Measurements from ENCODE around the gene SYT1.

SYT1 gene

DNA sequence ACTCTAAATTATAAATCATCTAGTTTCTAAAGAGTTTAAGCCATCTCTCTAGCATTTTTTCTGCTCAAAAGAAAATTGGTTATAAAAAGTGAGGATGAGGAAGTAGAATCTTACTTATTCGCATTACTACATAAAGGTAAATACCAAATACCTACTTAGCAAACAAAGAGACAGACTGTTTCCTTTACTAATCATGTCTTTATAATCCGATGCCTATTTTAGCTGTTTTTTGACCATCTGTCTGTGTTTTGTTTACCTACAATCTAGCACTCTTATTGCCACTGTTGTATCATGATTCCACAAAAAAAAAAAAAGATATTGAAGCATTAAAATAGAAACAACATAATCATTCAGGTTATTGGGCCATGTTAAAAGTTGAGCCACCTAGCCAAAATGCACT lies 430.0 kb downstream of the SYT1 start:
- no peak for DNase-seq (ENCODE audit: low read depth in 2 of 2)

DNA sequence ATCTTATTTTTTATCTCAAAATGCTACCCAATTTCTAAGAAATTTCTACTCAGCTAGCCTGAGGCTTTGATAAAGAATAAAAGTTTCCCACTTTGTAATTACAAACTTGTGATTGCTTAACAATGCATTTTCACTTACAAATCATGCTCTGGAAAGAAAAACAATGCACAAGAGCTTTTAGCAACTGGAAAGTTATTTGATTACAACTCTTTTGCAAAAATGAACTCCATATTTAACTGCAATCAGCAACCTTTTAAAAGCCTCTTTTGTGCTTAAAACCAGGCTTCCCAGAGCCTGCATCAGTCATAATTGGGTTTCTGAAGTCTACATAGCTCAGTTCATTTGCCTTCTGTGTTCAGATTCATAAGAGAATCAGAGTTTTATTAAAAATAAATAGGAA lies 431.0 kb downstream of the SYT1 start:
- no peak for DNase-seq (ENCODE audit: low read depth in 2 of 2)

DNA sequence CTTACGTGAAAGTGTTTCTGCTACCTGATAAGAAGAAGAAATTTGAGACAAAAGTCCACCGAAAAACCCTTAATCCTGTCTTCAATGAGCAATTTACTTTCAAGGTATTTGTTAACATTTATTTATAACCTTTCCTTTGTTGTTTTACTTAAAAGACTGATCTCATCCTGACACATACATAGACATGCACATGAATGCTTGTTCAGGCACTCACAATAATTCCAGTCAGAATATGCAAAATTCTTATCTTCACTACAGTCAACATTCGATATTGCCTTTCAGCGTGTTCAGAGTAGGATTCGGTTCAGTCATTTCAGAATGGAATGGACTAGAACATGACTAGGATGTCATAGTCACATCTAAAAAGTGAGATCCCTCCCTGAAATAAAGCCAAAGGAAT lies 431.6 kb downstream of the SYT1 start:
- no peak for DNase-seq (ENCODE audit: low read depth in 2 of 2)

DNA sequence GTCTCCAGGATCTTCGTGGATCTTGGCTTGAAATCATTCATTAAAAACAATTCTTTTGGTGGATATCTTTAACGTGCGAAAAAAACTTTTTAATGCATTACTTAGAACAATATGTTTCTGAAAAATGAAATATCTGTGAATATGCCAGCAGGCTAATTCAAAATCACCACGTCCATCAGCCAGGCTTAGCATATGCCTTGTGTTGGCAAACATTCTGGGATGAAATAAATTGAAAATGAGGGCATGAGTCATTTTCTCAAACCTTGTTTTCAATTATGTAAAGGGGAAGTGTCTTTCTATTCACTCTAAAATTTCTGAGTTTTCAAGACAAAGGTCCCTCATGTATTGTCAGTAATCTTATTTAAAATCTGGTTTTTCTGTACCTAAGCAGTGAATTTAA lies 432.3 kb downstream of the SYT1 start:
- DNase-seq (ENCODE audit: low read depth in 2 of 2): no peak

DNA sequence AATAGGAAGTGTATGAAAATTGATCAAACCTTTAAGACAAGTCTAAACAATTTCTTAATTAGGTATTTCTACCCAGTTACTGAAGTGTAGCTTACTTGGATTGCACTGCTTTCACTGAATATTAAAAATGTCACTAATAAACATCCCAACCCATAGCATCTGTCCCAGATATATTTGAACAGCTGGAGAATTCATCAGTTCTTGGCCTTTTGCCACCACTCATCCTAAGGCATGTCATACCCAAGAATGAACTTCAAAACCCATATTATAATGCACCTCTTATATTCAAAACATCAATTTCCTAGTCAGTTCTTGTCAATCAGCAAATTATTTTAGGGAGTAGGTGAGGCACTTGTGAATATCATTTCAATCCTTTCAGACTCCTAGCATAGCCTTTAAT lies 433.9 kb downstream of the SYT1 start:
- no peak for DNase-seq (ENCODE audit: low read depth in 2 of 2)

DNA sequence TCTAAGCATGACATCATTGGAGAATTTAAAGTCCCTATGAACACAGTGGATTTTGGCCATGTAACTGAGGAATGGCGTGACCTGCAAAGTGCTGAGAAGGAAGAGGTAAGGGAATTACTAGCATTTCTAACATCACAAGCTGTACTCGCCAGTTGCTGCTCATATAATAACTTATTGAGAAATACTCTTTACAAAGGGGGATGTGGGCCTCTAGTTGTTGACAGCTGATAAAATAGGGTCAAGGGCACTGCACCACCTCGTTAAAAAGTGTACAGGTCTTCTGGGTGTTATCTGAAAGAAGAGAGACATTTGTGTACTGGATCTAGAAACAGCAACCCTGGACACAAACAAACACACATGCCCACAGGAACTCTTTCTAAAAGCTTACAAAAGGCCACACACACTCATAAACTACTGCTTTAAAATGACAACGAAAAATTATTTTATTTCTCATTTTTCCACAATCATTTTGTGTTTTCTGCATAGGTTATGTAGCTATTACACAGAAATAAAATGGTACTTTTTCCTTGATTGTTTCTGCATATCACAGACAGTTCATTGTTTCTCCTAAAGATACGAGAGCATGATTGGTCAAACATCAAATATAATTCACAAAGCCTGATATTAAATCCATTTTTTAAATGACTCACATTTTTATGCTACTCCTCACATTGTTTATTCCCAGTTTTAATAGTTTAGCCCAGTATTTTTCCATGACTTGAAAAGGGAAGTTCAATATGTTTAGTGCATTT lies 435.0 kb downstream of the SYT1 start:
- no peak for DNase-seq (ENCODE audit: low read depth in 2 of 2)

DNA sequence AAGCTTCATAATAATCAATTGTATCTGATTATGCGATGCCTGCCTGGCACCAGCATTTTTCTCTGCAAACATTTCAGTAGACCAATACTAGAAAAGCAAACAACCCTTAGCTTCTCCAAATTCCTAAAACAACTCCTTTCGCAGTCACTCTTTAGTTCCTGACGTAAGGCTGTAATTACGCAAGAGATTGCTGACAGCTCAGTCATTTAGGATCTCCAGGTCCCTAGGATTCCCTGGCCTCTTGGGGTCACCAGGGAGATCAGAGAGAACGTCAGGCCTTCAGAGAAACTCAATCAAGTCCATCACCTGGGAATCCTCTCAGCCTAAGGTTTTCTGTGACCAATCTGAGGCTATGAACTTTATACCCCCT lies 435.6 kb downstream of the SYT1 start:
- peak in 1 of 2 experiments; percentile 5 for DNase-seq (ENCODE audit: low read depth in 2 of 2)

DNA sequence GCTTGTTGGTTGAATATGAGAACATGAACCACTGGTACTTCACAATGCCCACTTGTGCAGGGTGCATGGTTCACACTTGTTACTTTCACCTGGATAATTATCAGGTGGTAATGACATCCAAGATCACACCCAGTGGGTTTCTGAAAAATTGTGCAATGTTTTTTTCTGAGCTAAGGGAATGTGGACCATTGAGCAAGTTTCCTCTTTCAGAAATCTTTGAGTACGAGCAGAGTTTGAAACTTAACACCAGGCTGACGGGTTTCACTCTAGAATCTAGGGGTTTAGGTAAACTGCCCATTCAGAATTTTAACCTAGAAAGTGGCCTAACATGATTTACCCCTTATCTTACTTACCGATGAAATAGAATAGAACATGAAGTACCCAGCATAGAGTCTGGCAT lies 436.6 kb downstream of the SYT1 start:
- no peak for DNase-seq (ENCODE audit: low read depth in 2 of 2)

DNA sequence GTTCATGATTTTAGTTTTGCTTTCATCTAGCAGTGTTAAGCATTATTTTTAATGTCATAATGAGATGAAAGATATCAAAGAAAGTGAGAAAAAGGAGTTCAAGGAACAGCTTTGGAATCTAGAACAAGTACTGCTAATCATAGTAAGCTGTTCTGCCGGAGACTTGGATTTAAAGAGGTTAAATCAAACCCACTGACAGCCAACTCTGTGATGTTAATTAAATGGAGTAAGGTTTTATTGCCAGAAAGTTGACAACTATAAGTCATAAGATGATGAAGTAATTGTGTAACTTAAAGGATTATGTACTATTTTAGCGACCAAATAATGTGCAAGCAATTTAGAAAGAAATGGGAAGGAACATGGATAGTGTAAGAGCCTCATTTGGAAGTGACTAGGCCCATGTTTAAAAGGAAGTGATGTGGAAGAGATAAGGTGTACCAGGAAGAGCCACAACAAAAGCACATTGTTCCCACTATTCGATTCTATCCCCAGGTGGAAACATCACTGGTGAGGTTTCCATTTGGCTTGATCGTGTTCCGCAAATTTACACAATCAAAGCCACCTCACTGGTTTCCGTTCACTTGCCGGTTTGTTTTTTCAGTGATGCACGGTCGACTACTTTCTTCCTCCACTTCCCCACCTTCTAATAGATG lies 437.7 kb downstream of the SYT1 start:
- no peak for DNase-seq (ENCODE audit: low read depth in 2 of 2)

DNA sequence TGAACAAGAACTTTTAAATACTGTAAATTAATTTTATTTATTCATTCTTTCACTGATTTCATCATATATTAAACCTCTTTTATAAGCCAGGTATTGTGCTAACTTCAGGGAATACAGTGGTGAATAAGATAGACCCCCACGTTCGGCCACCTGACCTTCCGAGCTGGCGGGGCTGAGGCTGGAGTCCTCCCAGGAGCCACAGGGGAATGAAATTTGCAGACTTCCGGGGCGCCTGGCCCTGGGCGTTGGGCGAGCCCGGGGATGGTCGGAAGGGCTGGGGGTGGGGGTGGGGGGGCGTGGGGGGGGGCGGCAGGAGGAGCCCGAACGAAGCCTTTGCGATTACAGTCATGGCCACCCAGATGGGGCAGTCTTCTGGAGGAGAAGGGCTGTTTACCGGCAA lies 442.8 kb downstream of the SYT1 start:
- DNase-seq (ENCODE audit: low read depth in 2 of 2): no peak

DNA sequence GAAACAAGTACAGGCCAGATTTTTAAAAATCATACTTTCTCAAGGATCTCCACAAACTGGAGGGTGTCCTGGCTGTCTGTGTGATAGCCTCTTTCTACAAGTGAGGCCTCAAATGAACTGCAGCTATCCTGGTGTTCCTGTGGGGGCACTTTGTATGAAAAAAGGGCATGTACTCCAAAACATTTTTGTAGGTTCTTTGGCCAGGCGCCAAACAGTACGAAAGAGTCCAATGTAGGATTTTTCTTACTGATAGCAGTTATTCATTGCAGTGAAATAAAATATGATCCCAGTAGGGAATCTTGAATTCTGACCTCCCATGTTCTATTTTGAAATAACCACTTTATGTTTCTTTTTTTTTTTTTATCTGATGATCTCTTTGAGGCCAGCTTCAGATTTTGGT lies 444.5 kb downstream of the SYT1 start:
- DNase-seq (ENCODE audit: low read depth in 2 of 2): no peak

DNA sequence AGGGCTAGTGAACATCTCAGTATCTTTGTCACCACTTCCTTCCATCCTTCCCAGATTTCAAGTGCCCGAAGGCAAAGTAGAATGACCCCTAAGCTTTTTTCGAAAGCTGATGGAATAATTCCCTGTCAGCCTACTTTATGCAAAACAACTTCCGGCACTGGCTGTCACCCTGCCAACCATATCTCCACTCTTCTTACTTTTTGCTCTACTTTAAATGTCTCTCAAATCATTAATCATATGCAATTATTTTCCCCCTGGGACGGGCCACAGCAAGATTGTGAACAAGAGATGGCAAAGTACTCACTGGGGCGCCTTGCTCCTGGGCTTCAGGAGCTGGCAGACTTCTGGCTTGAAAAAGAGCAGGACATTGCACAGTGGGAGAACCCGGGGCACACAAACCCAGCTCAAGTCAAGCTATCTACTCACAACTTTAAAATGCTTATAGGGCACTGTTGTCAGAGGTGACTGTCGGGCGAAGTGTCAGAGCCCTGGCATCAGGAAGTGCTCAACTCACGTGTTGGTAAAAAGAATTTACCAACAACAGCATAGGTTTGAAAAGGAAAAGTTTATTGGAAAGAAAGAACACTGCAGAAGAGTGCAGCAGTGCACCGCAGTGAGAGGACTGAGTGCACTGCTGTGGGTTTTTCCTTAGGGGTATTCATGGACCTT lies 452.7 kb downstream of the SYT1 start:
- no peak for DNase-seq (ENCODE audit: low read depth in 2 of 2)

DNA sequence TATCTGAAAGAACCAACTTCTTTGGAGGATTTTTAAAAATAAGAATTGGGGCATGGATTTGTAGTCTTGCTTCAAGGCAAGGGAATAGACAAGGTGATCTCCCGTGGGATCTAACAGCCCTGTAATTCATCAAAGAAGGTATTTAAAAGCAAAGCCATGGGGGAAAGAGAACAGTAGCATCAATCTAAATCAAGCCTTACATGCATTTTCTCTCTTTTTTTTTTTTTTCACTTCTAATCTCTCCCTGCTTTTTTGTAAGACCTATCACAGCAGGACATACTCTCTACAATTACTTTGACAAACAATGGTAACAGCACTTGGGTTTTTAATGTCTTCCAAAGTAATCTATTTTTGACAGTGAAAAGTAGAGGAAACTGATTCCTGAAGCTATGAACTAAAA lies 458.3 kb downstream of the SYT1 start:
- no peak for DNase-seq (ENCODE audit: low read depth in 2 of 2)

DNA sequence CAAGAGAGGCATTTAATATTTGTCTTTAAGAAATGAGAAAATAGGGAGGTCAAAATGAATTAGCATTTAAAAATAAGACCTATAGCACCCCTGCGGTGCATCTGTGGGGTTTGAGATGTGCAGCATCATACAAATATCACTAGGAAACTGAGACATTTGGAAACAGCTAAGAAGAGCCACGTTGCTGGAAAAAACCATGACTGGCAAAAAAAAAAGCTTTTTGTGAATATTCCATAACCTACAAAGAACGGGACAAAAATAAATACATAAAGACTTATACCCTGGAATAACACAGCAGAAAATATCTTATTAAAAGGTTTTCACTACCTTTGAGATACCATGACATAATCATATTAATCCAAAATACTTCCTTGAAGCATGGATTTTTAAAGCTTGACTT lies 460.0 kb downstream of the SYT1 start:
- no peak for DNase-seq (ENCODE audit: low read depth in 2 of 2)

DNA sequence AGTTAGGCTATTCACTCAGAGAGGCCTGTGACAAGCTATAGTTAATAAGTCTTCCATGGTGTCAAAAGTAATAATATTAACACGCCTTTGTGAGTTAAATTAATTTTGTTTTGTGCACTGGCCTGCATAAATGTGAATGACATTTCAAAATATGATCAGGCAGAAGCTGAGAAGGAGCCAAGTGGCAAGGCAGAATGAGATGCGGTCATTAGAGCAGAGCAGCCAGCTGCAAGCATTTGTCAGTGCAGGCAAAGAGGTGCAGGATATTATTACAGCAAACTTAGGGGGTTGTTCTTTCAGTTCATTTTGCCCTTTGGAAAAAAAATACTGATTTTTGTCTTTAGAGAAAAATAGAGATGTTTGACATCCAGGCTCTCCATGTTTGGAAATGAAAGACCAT lies 461.6 kb downstream of the SYT1 start:
- no peak for DNase-seq (ENCODE audit: low read depth in 2 of 2)

DNA sequence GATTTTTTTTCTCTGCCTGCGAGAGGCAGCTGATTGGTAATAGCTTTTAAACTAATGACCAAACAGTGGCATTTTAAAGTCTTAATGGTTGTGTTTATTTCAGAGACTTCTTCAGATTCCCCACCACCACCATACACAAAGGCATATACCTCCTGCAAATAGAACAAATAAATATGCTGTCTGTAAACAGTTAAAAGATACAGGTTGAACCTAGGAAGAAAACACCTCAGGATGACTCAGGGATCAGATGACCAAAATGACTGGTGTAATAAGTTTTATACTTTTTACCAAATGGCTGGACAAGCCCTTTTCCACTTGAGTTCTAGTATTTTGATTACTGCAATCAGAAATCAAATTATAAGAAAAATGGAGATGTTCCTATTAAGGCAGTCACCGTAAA lies 462.1 kb downstream of the SYT1 start:
- DNase-seq (ENCODE audit: low read depth in 2 of 2): no peak

DNA sequence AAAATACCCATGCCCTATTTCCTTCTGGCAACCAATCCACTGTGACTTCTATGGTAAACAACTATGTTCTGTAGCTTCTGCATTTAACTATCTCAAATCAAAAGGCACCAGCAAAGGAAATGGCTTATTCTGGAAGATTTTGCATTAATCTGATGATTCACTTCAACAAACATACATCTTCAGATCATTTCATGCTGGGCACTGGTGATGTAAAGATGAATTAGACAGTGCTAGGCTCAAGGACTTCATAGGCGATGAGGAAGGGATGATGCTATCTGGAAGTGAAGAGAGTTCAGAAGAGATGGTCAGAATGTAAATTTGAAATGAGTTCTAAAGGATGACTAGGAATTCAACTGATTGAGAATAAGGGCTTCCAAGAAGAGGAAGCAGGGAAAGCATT lies 462.9 kb downstream of the SYT1 start:
- no peak for DNase-seq (ENCODE audit: low read depth in 2 of 2)

DNA sequence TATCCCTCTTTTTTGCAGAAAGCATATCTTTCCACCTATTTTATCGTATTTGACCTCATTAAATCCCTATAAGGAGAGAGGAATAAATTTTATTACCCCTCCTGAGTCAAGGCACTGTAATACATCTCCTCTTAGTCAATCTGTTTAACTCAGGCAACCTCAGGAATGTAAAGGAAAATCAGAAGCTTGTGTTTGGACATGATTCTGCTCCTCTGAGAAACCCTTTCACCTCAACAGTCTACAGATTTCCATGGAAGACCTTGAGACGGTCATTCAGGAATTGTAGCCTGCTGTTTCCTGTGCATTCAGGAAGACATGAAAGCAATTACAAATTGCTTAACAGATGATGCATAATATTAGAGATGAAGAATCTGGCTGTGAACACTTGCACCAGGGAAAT lies 465.4 kb downstream of the SYT1 start:
- peak; percentile 27 to 33 for DNase-seq (ENCODE audit: low read depth in 2 of 2)

DNA sequence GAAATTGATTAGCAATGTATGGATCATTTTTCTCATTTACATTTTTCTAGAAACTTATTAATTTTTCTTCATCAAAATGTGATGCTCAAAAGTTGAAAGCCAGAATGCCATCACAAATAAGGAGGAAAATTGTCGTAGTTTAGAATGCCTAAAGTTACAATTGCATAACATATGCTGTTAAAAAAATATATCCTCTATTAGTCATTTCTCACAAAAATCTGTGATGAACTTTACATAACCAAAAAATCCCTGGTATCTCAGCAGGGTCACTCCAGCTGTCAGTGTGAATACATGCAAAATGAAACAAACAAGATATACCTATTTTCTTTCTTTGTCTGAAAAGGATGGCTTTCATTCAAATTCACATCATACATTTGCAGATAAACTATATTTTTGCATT lies 467.3 kb downstream of the SYT1 start:
- DNase-seq (ENCODE audit: low read depth in 2 of 2): peak; percentile 14 to 17

DNA sequence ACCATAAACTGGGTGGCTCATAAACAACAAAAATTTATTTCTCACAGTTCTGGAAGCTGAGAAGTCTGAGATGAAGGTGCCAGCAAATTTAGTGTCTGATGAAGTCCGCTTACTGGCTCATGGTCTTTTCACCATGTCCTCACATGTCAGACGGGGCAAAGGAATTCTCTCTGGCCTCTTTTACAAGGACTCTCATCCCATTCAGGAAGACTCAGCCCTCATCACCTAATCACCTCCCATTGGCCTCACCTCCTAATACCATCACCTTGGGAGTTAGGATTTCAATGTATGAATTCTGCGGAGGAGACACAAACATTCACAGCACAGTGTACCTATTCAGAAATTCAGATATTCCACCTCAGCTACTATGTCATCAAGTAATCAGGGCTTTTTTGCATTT lies 468.6 kb downstream of the SYT1 start:
- no peak for DNase-seq (ENCODE audit: low read depth in 2 of 2)

DNA sequence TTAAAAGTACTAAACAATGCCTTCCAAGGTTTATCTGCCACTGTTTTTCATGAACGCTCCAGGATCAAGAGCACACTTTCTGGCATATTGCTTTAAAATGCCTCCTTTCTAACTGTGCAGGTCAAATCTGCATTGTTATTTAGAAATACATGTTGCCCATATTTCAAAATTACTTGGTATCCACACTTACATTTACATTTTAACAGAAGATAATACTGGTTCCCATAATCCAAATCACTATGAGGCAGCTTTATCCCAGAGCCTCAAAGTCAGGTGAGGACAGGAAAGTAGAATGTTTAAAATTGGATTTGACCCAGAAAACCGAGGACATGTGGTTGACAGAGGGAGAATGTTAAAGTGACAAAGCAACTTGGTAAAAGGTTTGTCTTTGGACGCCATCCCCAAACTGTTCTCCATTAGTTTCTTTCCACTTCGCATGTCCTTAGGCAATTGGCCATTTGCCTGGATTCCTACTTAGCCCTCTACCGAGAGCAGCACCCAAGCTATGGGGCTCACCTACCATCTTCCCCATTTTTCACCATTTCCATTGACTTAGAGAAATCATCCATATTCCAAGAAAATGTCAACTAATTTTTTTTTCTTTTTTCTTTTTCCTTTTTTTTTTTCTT lies 473.2 kb downstream of the SYT1 start:
- no peak for DNase-seq (ENCODE audit: low read depth in 2 of 2)

Data from fibroblast of skin of left biceps (primary cell).